HUES6 (cell line): ENCODE results near the gene HAT1.

Source experiments
- H3K27ac ChIP-seq: 2 replicates; pipeline ENCODE4 v1.7.0; 2013; ENCODE audit warnings: low read depth, mild to moderate bottlenecking, low read length, inconsistent platforms
- H3K27me3 ChIP-seq: 2 replicates; pipeline ENCODE4 v1.6.1; 2013; ENCODE audit warnings: low read length; ENCODE audit not compliant: control insufficient read depth, insufficient read depth
- H3K36me3 ChIP-seq: 2 replicates; pipeline ENCODE4 v1.6.1; 2013; ENCODE audit warnings: low read length; ENCODE audit not compliant: control insufficient read depth, insufficient read depth
- H3K4me1 ChIP-seq: 2 replicates; pipeline ENCODE4 v1.6.1; 2013; ENCODE audit warnings: low read length; ENCODE audit not compliant: control insufficient read depth, insufficient read depth
- H3K4me3 ChIP-seq: 2 replicates; pipeline ENCODE4 v1.5.1; 2013; ENCODE audit warnings: low read depth, low read length
- H3K9ac ChIP-seq: one replicate; pipeline ENCODE4 v1.6.1; 2013; ENCODE audit warnings: mild to moderate bottlenecking, low read length
- H3K9me3 ChIP-seq: 2 replicates; pipeline ENCODE4 v1.6.1; 2013; ENCODE audit warnings: low read depth, low read length; ENCODE audit not compliant: control insufficient read depth, insufficient read depth

Gene HAT1

GRCh38 chr2:171919453-171919852 lies 2.8 kb upstream of the HAT1 start:
- Histone ChIP-seq H3K4me1 (peaks cover 4% of the 10 kb centered on the region; the same call in 1 of the 2 replicates), H3K4me3 (no peak overlapping the region), H3K27me3 (no peaks in the 10 kb centered on the region), H3K9me3 (no peaks in the 10 kb centered on the region), H3K36me3 (no peaks in the 10 kb centered on the region; the same call in 1 of the 2 replicates), H3K27ac (no peak overlapping the region), H3K9ac (no peak overlapping the region)

- H3K4me3 ChIP-seq, result peak overlapping the region; percentile 98
- peaks cover 10% of the 10 kb centered on the region for H3K36me3 ChIP-seq
- no peaks in the 10 kb centered on the region for H3K9me3 ChIP-seq
- H3K27me3 ChIP-seq, result no peaks in the 10 kb centered on the region
- peaks cover 4% of the 10 kb centered on the region; the same call in 1 of the 2 replicates for H3K4me1 ChIP-seq
- H3K9ac ChIP-seq, result peak overlapping the region; percentile 65
- H3K27ac ChIP-seq, result 0 out of 2 replicates have a peak overlapping the region, but pooled peaks have one; percentile 5
Observed at GRCh38 chr2:171921970-171922229, 361 bp upstream of the HAT1 start.

GRCh38 chr2:171923206-171923605 lies 945 bp downstream of the HAT1 start:
- H3K27me3 ChIP-seq, result no peaks in the 10 kb centered on the region
- peak overlapping the region; percentile 96 for H3K9ac ChIP-seq
- H3K9me3 ChIP-seq, result no peaks in the 10 kb centered on the region
- peak overlapping the region; percentile 98 for H3K4me3 ChIP-seq
- peaks cover 18% of the 10 kb centered on the region for H3K36me3 ChIP-seq
- H3K4me1 ChIP-seq, result peaks cover 4% of the 10 kb centered on the region; the same call in 1 of the 2 replicates
- peak overlapping the region; percentile 89; the same call in 1 of the 2 replicates for H3K27ac ChIP-seq

GRCh38 chr2:171924170-171924942 lies 2.1 kb downstream of the HAT1 start:
- H3K36me3 ChIP-seq, result peaks cover 24% of the 10 kb centered on the region
- no peak overlapping the region for H3K27ac ChIP-seq
- no peaks in the 10 kb centered on the region for H3K9me3 ChIP-seq
- H3K4me1 ChIP-seq, result peaks cover 4% of the 10 kb centered on the region; the same call in 1 of the 2 replicates
- H3K27me3 ChIP-seq, result no peaks in the 10 kb centered on the region
- H3K4me3 ChIP-seq, result no peak overlapping the region
- H3K9ac ChIP-seq, result no peak overlapping the region

GRCh38 chr2:171930385-171930784 lies 8.1 kb downstream of the HAT1 start:
- no peak overlapping the region for H3K9ac ChIP-seq
- H3K27me3 ChIP-seq, result no peaks in the 10 kb centered on the region
- H3K27ac ChIP-seq, result no peak overlapping the region
- no peak overlapping the region for H3K4me3 ChIP-seq
- H3K4me1 ChIP-seq, result no peaks in the 10 kb centered on the region
- H3K9me3 ChIP-seq, result no peaks in the 10 kb centered on the region
- peaks cover 32% of the 10 kb centered on the region for H3K36me3 ChIP-seq

GRCh38 chr2:171939058-171939742 lies 16.9 kb downstream of the HAT1 start:
- Histone ChIP-seq H3K4me3 (no peak overlapping the region), H3K36me3 (peaks cover 13% of the 10 kb centered on the region), H3K4me1 (no peaks in the 10 kb centered on the region), H3K9me3 (peaks cover 12% of the 10 kb centered on the region; the same call in 1 of the 2 replicates), H3K9ac (no peak overlapping the region), H3K27ac (no peak overlapping the region), H3K27me3 (no peaks in the 10 kb centered on the region)

- Histone ChIP-seq H3K9me3 (peaks cover 12% of the 10 kb centered on the region; the same call in 1 of the 2 replicates), H3K4me1 (no peaks in the 10 kb centered on the region), H3K9ac (no peak overlapping the region), H3K27ac (no peak overlapping the region), H3K4me3 (no peak overlapping the region), H3K36me3 (peaks cover 13% of the 10 kb centered on the region), H3K27me3 (no peaks in the 10 kb centered on the region)
Observed at GRCh38 chr2:171939743-171940071, 17.4 kb downstream of the HAT1 start.

- no peak overlapping the region for H3K4me3 ChIP-seq
- H3K4me1 ChIP-seq, result no peaks in the 10 kb centered on the region
- H3K36me3 ChIP-seq, result peaks cover 13% of the 10 kb centered on the region
- peaks cover 12% of the 10 kb centered on the region; the same call in 1 of the 2 replicates for H3K9me3 ChIP-seq
- no peak overlapping the region for H3K27ac ChIP-seq
- H3K27me3 ChIP-seq, result no peaks in the 10 kb centered on the region
- no peak overlapping the region for H3K9ac ChIP-seq
Observed at GRCh38 chr2:171941316-171941699, 19.0 kb downstream of the HAT1 start.

GRCh38 chr2:171943869-171944268 lies 21.6 kb downstream of the HAT1 start:
- H3K9ac ChIP-seq, result no peak overlapping the region

GRCh38 chr2:171952276-171952675 lies 30.0 kb downstream of the HAT1 start:
- no peaks in the 10 kb centered on the region for H3K27me3 ChIP-seq
- no peaks in the 10 kb centered on the region for H3K4me1 ChIP-seq
- peaks cover 14% of the 10 kb centered on the region for H3K36me3 ChIP-seq
- H3K9me3 ChIP-seq, result no peaks in the 10 kb centered on the region
- no peak overlapping the region for H3K27ac ChIP-seq
- H3K9ac ChIP-seq, result no peak overlapping the region
- no peak overlapping the region for H3K4me3 ChIP-seq

More at GRCh38 chr2:171943869-171944268, 21.6 kb downstream of the HAT1 start:
- H3K27me3 ChIP-seq, result no peaks in the 10 kb centered on the region
- H3K36me3 ChIP-seq, result peaks cover 18% of the 10 kb centered on the region
- no peaks in the 10 kb centered on the region for H3K4me1 ChIP-seq
- H3K4me3 ChIP-seq, result no peak overlapping the region
- H3K27ac ChIP-seq, result no peak overlapping the region
- peaks cover 12% of the 10 kb centered on the region; the same call in 1 of the 2 replicates for H3K9me3 ChIP-seq

- peaks cover 14% of the 10 kb centered on the region for H3K36me3 ChIP-seq
Observed at GRCh38 chr2:171952748-171953147, 30.5 kb downstream of the HAT1 start.

More at GRCh38 chr2:171952748-171953147, 30.5 kb downstream of the HAT1 start:
- no peak overlapping the region for H3K27ac ChIP-seq
- no peaks in the 10 kb centered on the region for H3K27me3 ChIP-seq
- H3K4me3 ChIP-seq, result no peak overlapping the region
- H3K9me3 ChIP-seq, result no peaks in the 10 kb centered on the region
- H3K9ac ChIP-seq, result no peak overlapping the region
- H3K4me1 ChIP-seq, result no peaks in the 10 kb centered on the region
